GM12875 (cell line): Measurements from ENCODE around the gene LIMCH1.
"Not testable (repeated sequence)": the region's sequence is repeated elsewhere in the genome, so short reads cannot be mapped to it uniquely, and the experiment has no call there.

ENCODE experiments used
- H3K4me3 ChIP-seq: one replicate; pipeline ENCODE4 v1.5.1; 2011; ENCODE audit warnings: low read depth, low read length, control low read depth
- TF ChIP-seq, protein P1 (sequence below): IDR thresholded peaks from 2 replicates; pipeline ENCODE4 v1.5.1; 2011; ENCODE audit warnings: low read depth, mild to moderate bottlenecking, control low read depth, inconsistent platforms, low read length, moderate library complexity, borderline replicate concordance; ENCODE audit not compliant: insufficient read depth

The LIMCH1 gene

GRCh38 chr4:41727861-41728572 is 190.1 kb downstream of the LIMCH1 start:
- TF ChIP-seq, protein P1, sequence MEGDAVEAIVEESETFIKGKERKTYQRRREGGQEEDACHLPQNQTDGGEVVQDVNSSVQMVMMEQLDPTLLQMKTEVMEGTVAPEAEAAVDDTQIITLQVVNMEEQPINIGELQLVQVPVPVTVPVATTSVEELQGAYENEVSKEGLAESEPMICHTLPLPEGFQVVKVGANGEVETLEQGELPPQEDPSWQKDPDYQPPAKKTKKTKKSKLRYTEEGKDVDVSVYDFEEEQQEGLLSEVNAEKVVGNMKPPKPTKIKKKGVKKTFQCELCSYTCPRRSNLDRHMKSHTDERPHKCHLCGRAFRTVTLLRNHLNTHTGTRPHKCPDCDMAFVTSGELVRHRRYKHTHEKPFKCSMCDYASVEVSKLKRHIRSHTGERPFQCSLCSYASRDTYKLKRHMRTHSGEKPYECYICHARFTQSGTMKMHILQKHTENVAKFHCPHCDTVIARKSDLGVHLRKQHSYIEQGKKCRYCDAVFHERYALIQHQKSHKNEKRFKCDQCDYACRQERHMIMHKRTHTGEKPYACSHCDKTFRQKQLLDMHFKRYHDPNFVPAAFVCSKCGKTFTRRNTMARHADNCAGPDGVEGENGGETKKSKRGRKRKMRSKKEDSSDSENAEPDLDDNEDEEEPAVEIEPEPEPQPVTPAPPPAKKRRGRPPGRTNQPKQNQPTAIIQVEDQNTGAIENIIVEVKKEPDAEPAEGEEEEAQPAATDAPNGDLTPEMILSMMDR, result no peak
- no peak overlapping the region for H3K4me3 ChIP-seq

DNA sequence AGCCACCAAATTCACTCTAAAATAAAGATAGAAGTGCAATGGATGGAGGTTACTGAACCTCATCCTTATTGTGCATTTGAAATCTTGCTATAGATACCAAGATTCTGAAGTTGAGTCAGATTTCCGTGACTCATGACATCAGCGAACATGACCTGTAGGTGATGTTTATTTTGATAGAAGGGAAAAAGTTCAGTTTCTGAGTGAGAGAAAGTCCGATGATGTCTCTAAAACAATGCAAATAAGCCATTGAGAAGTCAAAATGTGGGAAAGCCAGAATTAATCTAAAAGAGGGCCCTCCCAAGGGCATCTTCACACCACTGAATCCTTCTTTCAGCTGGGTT is 190.6 kb downstream of the LIMCH1 start:
- TF ChIP-seq, protein P1, result no peak
- no peak overlapping the region for H3K4me3 ChIP-seq

DNA sequence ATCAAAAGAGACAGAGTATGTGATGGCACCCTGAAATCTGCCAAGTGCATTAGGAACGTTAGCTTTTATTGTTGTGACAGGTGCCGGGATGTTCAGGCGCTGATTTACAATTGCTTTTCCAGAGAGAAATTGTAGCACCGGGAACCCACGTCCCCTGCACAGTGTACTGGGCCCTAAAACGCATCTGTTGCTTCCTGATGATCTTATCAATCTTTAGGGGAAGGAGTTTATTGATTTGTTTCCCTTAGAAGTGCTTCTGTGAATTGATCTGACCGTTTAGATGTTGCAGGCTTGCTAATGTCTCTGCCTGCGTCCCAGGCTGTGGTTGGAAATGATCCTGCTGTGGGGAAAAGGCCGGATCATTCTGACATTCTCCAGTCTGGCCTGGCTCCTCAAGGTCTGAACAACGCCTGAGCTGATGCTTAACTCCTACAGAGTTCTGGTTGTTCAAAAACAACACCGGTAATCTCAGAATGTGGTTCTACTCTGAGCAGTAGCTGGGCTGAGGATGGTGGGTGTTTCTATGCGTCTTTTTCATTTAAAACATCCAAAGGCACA is 193.7 kb downstream of the LIMCH1 start:
- TF ChIP-seq, protein P1, result no peak
- no peak overlapping the region for H3K4me3 ChIP-seq

- TF ChIP-seq, protein P1, result no peak
- no peak overlapping the region for H3K4me3 ChIP-seq
These were observed 196.4 kb downstream of the LIMCH1 start for GRCh38 chr4:41734371-41734770.

- H3K4me3 ChIP-seq, result not testable (repeated sequence)
These were observed 199.5 kb downstream of the LIMCH1 start for GRCh38 chr4:41737491-41737890.

DNA sequence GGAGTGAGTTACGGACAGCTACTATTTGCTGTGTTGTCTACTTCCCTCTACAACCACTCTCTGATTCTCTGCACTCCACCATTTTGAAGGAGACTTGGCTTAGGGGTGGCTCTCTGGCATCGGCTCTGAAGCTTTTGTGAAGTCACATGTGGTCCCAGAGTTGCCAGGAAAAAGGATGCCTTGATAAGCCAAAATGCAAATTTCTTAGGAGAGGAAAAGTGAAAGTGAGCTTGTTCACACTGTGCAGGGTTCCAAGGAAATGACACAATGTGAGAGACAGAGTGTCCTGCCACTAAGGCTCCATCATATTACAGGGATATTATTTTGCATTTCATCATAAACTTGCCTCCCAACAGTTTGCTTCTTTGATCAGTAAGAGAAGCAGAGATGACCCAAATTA is 203.4 kb downstream of the LIMCH1 start:
- TF ChIP-seq, protein P1, result no peak
- H3K4me3 ChIP-seq, result no peak overlapping the region

- no peak overlapping the region for H3K4me3 ChIP-seq
- TF ChIP-seq, protein P1, result no peak
These were observed 206.8 kb downstream of the LIMCH1 start for GRCh38 chr4:41744572-41745291.
